ENCODE measurements around the gene LYZ. TPM values are rescaled to one million over a fixed set of nuclear protein-coding genes. Genes with fewer than 3 reads are reported as not detected.

The LYZ gene
- total and polyA plus RNA-seq, 7 donors = 28.0 to 652 (median 70.6) TPM

- 94 to 95% methylated on average over 2 of the region's 2 CpGs for WGBS, 2 donors
- H3K9me3 ChIP-seq = peaks cover 0 to 4% (median 0%) of the 10 kb centered on the region in 4 donors
- H3K4me1 ChIP-seq = no peaks in the 10 kb centered on the region
- TF ChIP-seq EP300 (IDR thresholded peaks at IDR 0.05) (no peak), POLR2A (IDR thresholded peaks at IDR 0.05) (no peak), CTCF (IDR thresholded peaks at IDR 0.05) (no peak), POLR2AphosphoS5 (IDR thresholded peaks at IDR 0.05) (no peak)
- DNase-seq = no peak
- no peak overlapping the region for H3K27ac ChIP-seq
- intact Hi-C loops (cut with DNase I) = no loop called here
- no peak overlapping the region for H3K4me3 ChIP-seq
- no peaks in the 10 kb centered on the region for H3K36me3 ChIP-seq
- no peaks in the 10 kb centered on the region for H3K27me3 ChIP-seq
Measured at GRCh38 chr12:69318225-69318624, 30.0 kb upstream of the LYZ start.

- no peak overlapping the region for H3K4me3 ChIP-seq
- 79 to 94% methylated on average over 1 of the region's 1 CpG for WGBS, 2 donors
- TF ChIP-seq CTCF (IDR thresholded peaks at IDR 0.05) (no peak), POLR2A (IDR thresholded peaks at IDR 0.05) (no peak), POLR2AphosphoS5 (IDR thresholded peaks at IDR 0.05) (no peak), EP300 (IDR thresholded peaks at IDR 0.05) (no peak)
- H3K27me3 ChIP-seq = no peaks in the 10 kb centered on the region
- no peak overlapping the region for H3K27ac ChIP-seq
- H3K36me3 ChIP-seq = no peaks in the 10 kb centered on the region
- no peak for DNase-seq
- peaks cover 0 to 4% (median 0%) of the 10 kb centered on the region in 4 donors for H3K9me3 ChIP-seq
- intact Hi-C loops (cut with DNase I) = no loop called here
- no peaks in the 10 kb centered on the region for H3K4me1 ChIP-seq
Measured at GRCh38 chr12:69321351-69321750, 26.8 kb upstream of the LYZ start.

GRCh38 chr12:69324797-69325466, 23.2 kb upstream of the LYZ start:
- intact Hi-C loops (cut with DNase I) = no loop called here
- DNase-seq = no peak
- Histone ChIP-seq H3K4me1 (no peaks in the 10 kb centered on the region), H3K27ac (no peak overlapping the region), H3K36me3 (no peaks in the 10 kb centered on the region), H3K4me3 (no peak overlapping the region), H3K27me3 (no peaks in the 10 kb centered on the region), H3K9me3 (no peaks in the 10 kb centered on the region)
- WGBS, 2 donors = 89 to 90% methylated on average over 2 of the region's 2 CpGs
- TF ChIP-seq POLR2A (IDR thresholded peaks at IDR 0.05) (no peak), CTCF (IDR thresholded peaks at IDR 0.05) (no peak), POLR2AphosphoS5 (IDR thresholded peaks at IDR 0.05) (no peak), EP300 (IDR thresholded peaks at IDR 0.05) (no peak)

- WGBS, 2 donors = 79 to 89% methylated on average over 3 of the region's 3 CpGs
- TF ChIP-seq EP300 (IDR thresholded peaks at IDR 0.05) (no peak), POLR2AphosphoS5 (IDR thresholded peaks at IDR 0.05) (no peak), CTCF (IDR thresholded peaks at IDR 0.05) (no peak), POLR2A (IDR thresholded peaks at IDR 0.05) (no peak)
- H3K36me3 ChIP-seq = no peaks in the 10 kb centered on the region
- peaks cover 0 to 11% (median 2%) of the 10 kb centered on the region in 4 donors for H3K4me1 ChIP-seq
- no peak overlapping the region for H3K27ac ChIP-seq
- DNase-seq = no peak
- peaks cover 0 to 7% (median 0%) of the 10 kb centered on the region in 3 donors for H3K27me3 ChIP-seq
- intact Hi-C loops (cut with DNase I) = no loop called here
- H3K9me3 ChIP-seq = no peaks in the 10 kb centered on the region
- no peak overlapping the region for H3K4me3 ChIP-seq
Measured at GRCh38 chr12:69328426-69328825, 19.8 kb upstream of the LYZ start.
